A549 (cell line): ENCODE measurements around the gene ALDOA.
A peak's percentile ranks its signal among the peaks of the same experiment; 100 is the strongest.

Experiments used
- BHLHE40 ChIP-seq: IDR thresholded peaks from 2 replicates; pipeline ENCODE4 v1.6.1; 2012; ENCODE audit warnings: low read depth, low read length, inconsistent platforms
- CTCF ChIP-seq: fragments of >200 bp; sonication (Bioruptor Twin); formaldehyde crosslinking; IDR thresholded peaks from 3 replicates; pipeline ENCODE4 v1.5.1; 2016
- ELK1 ChIP-seq: fragments of 150-350 bp; IDR thresholded peaks from 2 replicates; pipeline ENCODE4 v1.6.1; 2014; ENCODE audit warnings: low read depth, mild to moderate bottlenecking, low read length
- MAX ChIP-seq: IDR thresholded peaks from 2 replicates; pipeline ENCODE4 v1.6.1; 2012
- NR3C1 ChIP-seq: fragments of >200 bp; sonication (Bioruptor Twin); formaldehyde crosslinking; IDR thresholded peaks from 3 replicates; pipeline ENCODE4 v1.6.1; 2017
- POLR2A ChIP-seq: IDR thresholded peaks from 2 replicates; pipeline ENCODE4 v1.6.1; 2012; ENCODE audit warnings: mild to moderate bottlenecking, low read length
- SMC3 ChIP-seq: fragments of >200 bp; sonication (Bioruptor Twin); formaldehyde crosslinking; IDR thresholded peaks from 3 replicates; pipeline ENCODE4 v1.6.1; 2018; ENCODE audit warnings: inconsistent platforms

DNA sequence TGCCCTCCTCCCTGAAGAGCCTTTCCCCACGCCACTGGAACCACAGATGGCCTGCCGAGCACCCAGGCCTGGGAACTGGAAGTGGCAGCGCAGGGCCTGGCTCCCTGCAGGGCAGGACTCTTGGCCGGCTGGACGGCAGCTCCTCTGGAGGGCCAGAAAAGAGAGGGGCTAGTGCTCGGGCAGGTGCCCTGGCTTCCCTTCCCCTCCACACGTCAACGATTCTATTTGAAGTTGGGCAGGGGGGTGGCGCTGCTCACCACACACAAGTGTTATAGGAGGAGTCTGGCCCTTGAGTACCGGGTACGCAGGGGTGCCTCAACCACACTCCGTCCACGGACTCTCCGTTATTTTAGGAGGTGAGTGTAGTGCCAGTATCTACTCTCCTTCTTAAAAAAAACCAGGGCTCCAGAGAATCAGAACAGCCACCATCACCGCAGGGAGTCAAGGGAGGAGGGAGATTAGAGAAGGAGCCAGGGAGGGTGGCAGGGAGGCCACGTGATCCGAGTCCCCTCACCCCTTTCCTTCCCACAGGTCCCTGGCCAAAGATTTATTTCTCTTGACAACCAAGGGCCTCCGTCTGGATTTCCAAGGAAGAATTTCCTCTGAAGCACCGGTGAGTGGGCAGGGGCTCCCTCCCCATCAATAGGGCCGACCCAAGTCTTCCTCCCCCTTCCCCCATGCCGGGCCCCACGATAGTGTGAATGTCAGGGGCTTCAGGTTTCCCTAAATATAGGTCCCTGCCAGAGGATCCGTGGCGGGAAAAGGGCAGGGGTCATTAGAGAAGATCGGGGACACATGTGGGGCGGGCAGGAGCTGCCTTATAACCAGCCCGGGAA is 1.4 kb upstream of the ALDOA start:
- TF ChIP-seq ELK1: no peak
- peak; percentile 55 for TF ChIP-seq CTCF
- TF ChIP-seq SMC3: no peak
- no peak; the same call in 1 of the 2 replicates for TF ChIP-seq POLR2A
- TF ChIP-seq BHLHE40: no peak
- peak; percentile 74 for TF ChIP-seq MAX
- no peak for TF ChIP-seq NR3C1
